Measurements from ENCODE around the gene AOPEP.

AOPEP gene

GRCh38 chr9:94794476-94795167 lies 68.1 kb downstream of the AOPEP start:
- no peak for DNase-seq

- DNase-seq: no peak
These were observed 70.2 kb downstream of the AOPEP start for GRCh38 chr9:94796687-94797086.

DNA sequence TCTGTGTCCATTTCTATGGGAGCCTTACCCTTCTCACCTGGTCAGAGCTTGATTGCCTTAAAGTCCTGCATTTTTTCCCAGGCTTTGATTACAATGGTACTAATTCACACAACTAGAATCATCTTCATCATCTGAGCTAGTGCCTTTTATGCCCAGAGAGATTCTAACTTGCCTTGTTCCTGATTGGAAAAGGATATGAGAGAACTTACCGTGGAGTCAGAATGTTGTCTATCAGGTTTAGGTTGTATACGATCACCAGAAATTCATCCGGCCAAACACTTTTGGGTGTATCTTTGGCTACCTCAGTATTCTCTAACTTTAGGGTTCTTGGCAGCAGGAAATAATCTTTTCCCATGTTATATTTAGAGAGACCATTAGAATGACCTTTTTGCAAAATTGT lies 71.7 kb downstream of the AOPEP start:
- no peak for DNase-seq

GRCh38 chr9:94798708-94799107 lies 72.2 kb downstream of the AOPEP start:
- DNase-seq: no peak

DNA sequence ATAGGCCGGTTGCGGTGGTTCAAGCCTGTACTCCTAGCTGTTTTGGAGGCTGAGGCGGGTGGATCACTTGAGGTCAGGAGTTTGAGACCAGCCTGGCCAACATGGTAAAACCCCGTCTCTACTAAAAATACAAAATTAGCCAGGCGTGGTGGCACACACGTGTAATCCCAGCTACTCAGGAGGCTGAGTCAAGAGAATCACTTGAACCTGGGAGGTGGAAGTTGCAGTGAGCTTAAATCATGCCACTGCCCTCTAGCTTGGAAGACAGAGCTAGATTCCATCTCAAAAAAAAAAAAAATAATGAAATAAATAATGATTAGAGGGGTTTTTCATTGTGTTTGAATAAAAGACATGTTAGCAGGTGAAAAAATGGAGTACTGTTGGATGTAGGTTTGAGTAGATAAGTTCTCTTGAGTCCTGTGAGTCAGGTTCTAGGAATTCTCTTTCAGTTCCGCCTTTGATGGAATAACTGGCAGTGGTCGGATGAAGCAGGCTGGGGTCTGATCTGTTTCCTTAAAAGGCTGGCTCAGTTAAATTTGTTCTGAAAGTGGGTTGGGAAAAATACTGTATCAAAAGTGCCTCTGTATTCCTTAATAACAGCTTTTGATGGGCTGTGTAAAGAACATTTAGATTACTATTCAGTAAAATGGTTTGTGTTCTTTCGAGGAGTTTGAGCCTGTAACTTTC lies 73.2 kb downstream of the AOPEP start:
- no peak for DNase-seq

- no peak for DNase-seq
These were observed 74.1 kb downstream of the AOPEP start for GRCh38 chr9:94800424-94801117.

- no peak for DNase-seq
These were observed 74.7 kb downstream of the AOPEP start for GRCh38 chr9:94801234-94801633.

GRCh38 chr9:94801681-94802080 lies 75.2 kb downstream of the AOPEP start:
- DNase-seq: no peak

- no peak for DNase-seq
These were observed 75.8 kb downstream of the AOPEP start for GRCh38 chr9:94802251-94802650.

- no peak for DNase-seq
These were observed 76.3 kb downstream of the AOPEP start for GRCh38 chr9:94802793-94803192.

DNA sequence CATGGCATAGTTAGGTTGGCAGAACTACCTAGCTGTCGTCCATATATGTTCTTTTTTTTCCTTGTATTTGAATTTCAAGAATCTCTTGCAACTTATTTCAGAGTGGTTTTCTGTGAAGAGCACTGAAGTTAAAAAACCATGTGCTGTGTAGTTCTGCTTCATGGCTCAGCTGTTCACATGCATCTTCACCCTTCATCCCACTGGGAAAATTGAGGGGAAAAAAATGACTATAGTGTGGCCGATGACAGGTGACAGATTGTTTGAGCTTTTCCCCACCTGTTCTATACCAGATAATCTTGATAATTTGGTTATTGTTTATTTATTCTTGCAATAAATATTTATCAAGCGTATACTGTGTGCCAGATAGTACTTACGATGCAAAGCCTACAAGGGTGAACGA lies 77.8 kb downstream of the AOPEP start:
- no peak for DNase-seq

GRCh38 chr9:94805051-94805489 lies 78.6 kb downstream of the AOPEP start:
- DNase-seq: no peak

GRCh38 chr9:94805585-94805984 lies 79.1 kb downstream of the AOPEP start:
- no peak for DNase-seq

GRCh38 chr9:94806307-94806893 lies 79.9 kb downstream of the AOPEP start:
- no peak for DNase-seq

GRCh38 chr9:94807556-94807955 lies 81.1 kb downstream of the AOPEP start:
- DNase-seq: no peak

GRCh38 chr9:94808926-94809700 lies 82.6 kb downstream of the AOPEP start:
- no peak for DNase-seq

DNA sequence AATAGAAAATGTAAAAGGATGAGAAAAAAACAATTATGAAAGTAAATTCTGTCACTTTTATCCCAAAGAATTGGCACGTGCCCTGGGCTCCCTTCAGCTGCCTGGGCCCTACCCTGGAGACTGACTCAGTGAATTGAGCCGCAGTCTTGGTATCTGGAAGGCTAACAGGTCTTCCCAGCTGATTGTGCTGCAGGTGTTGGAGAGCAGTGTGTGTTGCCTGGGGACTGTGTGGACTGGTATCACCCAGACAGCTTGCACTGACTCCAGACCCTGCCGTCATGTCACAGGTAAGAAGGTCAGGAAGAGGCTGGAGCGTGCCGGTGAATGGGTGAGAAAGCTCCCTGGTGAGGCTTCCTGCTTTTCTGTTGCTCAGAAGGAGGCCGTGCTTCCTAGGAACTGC lies 83.3 kb downstream of the AOPEP start:
- no peak for DNase-seq

- DNase-seq: no peak
These were observed 84.6 kb downstream of the AOPEP start for GRCh38 chr9:94811074-94811473.

DNA sequence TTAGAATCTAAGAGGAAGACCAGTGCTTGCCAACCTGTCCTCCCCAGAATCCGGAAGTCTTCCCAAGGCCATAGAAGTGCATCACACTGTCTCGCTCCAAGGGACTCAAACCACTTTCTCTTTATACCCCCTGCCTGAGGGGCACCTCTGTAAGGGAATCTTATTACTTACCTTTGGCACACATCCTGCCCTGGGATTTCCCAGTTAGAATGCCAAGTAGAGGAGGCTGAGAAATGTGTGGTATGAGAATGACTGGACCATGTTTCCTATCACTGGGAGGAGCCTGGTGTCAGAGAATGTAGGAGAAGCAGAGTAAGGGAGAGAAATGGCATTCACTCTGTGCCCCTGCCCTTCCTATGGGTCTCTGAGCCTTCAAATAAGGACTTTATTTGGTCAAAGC lies 85.8 kb downstream of the AOPEP start:
- no peak for DNase-seq

DNA sequence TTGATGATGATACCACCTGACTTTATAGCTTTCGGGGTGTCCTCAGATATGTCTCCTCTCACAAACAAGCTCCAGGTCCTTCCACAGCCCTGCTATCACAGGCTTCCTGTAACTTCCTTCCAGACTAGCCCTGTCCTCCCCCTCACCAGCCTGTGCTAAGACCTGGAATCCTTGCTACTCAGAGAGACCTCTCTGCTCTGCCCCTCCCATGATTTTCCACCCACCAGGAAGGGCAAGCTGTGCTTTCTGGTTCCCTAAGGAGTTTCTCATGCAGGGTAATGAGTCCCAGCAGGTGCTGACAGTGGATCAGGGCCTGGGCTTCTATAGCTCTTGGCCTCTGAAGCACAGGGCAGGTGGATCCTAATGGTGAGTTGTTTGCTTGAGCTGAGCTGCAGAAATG lies 86.9 kb downstream of the AOPEP start:
- no peak for DNase-seq

GRCh38 chr9:94817291-94818177 lies 91.0 kb downstream of the AOPEP start:
- peak in 1 of 14 donors; percentile 45 for DNase-seq

- DNase-seq: no peak
These were observed 91.7 kb downstream of the AOPEP start for GRCh38 chr9:94818178-94818541.

Data from C1 segment of cervical spinal cord (tissue), 14 donors.